Lower leg skin (tissue), 3 donors: ENCODE results near the gene PCDHGB1.

Source experiments
- POLR2A ChIP-seq, 2 donors: fragments of 450-650 bp; IDR thresholded peaks; one replicate each; pipeline ENCODE4 v1.6.1; 2016 to 2017; ENCODE audit warnings: antibody characterized with exemption in 2 of 2, mild to moderate bottlenecking in 1 of 2, moderate library complexity in 1 of 2
- TF ChIP-seq, protein P1 (sequence below), 3 donors: fragments of 450-650 bp; IDR thresholded peaks; one replicate each; pipeline ENCODE4 v1.5.1; 2016; ENCODE audit warnings: antibody characterized with exemption in 3 of 3, mild to moderate bottlenecking in 3 of 3, moderate library complexity in 2 of 3

DNA sequence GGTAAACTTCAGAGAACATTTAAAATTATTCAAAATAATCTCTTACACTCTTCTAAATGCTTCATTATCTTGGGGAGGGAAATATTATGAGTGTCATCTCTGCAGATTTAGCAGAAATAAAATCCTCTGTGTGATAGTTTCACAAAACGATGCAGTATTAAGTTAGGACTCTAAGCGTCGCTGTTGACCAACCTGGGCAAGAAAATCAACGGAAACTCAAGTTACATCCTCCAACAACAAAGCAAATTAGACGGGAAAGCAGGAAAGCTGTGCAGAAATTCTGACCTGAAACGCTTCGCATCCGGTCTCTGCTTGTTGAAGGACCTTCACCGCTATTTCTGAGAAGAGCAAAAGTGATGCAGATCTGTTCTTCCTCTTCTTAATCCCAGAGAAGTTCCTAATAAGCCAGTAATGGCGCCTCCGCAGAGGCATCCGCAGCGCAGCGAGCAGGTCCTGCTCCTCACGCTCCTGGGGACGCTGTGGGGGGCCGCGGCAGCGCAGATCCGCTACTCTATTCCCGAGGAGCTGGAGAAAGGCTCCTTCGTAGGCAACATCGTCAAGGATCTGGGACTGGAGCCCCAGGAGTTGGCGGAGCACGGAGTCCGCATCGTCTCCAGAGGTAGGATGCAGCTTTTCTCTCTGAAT lies 23.9 kb downstream of the PCDHGB1 start, which contains the start of gene PCDHGA6:
- TF ChIP-seq, protein P1, sequence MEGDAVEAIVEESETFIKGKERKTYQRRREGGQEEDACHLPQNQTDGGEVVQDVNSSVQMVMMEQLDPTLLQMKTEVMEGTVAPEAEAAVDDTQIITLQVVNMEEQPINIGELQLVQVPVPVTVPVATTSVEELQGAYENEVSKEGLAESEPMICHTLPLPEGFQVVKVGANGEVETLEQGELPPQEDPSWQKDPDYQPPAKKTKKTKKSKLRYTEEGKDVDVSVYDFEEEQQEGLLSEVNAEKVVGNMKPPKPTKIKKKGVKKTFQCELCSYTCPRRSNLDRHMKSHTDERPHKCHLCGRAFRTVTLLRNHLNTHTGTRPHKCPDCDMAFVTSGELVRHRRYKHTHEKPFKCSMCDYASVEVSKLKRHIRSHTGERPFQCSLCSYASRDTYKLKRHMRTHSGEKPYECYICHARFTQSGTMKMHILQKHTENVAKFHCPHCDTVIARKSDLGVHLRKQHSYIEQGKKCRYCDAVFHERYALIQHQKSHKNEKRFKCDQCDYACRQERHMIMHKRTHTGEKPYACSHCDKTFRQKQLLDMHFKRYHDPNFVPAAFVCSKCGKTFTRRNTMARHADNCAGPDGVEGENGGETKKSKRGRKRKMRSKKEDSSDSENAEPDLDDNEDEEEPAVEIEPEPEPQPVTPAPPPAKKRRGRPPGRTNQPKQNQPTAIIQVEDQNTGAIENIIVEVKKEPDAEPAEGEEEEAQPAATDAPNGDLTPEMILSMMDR (IDR thresholded peaks at IDR 0.05) = no peak
- no peak for TF ChIP-seq POLR2A (IDR thresholded peaks at IDR 0.05)
